Lung (tissue), 12 donors: ENCODE results near the gene TGFB3. TPM values are rescaled to one million over a fixed set of nuclear protein-coding genes. Genes with fewer than 3 reads are reported as not detected.
"Not testable (repeated sequence)": the region's sequence is repeated elsewhere in the genome, so short reads cannot be mapped to it uniquely, and the experiment has no call there.

Experiments
- ATAC-seq: fragments of 200-7000 bp; cut with Tn5 transposase; one replicate; pipeline ENCODE4 v1.9.1; 2020; ENCODE audit warnings: moderate number of reproducible peaks; ENCODE audit not compliant: insufficient read depth, low FRiP score
- DNase-seq, 3 donors: peaks; one replicate each; pipeline ENCODE4 v3.0.0-alpha.2; 2013 to 2017
- H3K27ac ChIP-seq, 2 donors: one replicate each; pipeline ENCODE4 v1.5.1; 2013; ENCODE audit warnings: mild to moderate bottlenecking in 2 of 2, moderate library complexity in 2 of 2, control low read depth in 1 of 2, inconsistent platforms in 1 of 2, low read depth in 1 of 2, low read length in 1 of 2
- H3K27me3 ChIP-seq, 3 donors: one replicate each; pipeline ENCODE4 v1.5.1; 2013; ENCODE audit warnings: low read length in 2 of 3; ENCODE audit not compliant: control insufficient read depth in 3 of 3, insufficient read depth in 3 of 3
- H3K36me3 ChIP-seq, 4 donors: one replicate each; pipeline ENCODE4 v1.5.1; 2013; ENCODE audit warnings: low read length in 4 of 4, mild to moderate bottlenecking in 1 of 4, moderate library complexity in 1 of 4; ENCODE audit not compliant: control insufficient read depth in 4 of 4, insufficient read depth in 4 of 4
- H3K4me1 ChIP-seq, 5 donors: one replicate each; pipeline ENCODE4 v1.5.1; 2013; ENCODE audit warnings: low read length in 5 of 5, mild to moderate bottlenecking in 2 of 5, moderate library complexity in 1 of 5; ENCODE audit not compliant: control insufficient read depth in 5 of 5, insufficient read depth in 5 of 5
- H3K4me3 ChIP-seq: one replicate; pipeline ENCODE4 v1.5.1; 2013; ENCODE audit warnings: mild to moderate bottlenecking, control low read depth, moderate library complexity
- H3K9ac ChIP-seq, 2 donors: one replicate each; pipeline ENCODE4 v1.5.1; 2013; ENCODE audit warnings: low read length in 2 of 2, control low read depth in 1 of 2; ENCODE audit not compliant: insufficient read depth in 1 of 2
- H3K9me3 ChIP-seq, 4 donors: one replicate each; pipeline ENCODE4 v1.5.1; 2013; ENCODE audit warnings: low read length in 3 of 4, mild to moderate bottlenecking in 1 of 4, moderate library complexity in 1 of 4; ENCODE audit not compliant: control insufficient read depth in 4 of 4, insufficient read depth in 3 of 4
- WGBS, 2 donors: extraction: QIAGEN DNeasy Blood & Tissue Kit; methylation state at CpG; one replicate each; pipeline ENCODE4 v1.1.7; 2013; 5-methylcytosine and 5-hydroxymethylcytosine counted together
- polyA plus RNA-seq, 2 donors: library from polyadenylated mRNA; stranded (reverse); fragments of 200-250 nt; gene quantifications; one replicate each; pipeline ENCODE4 v1.2.1, GENCODE V29; 2013
- total RNA-seq, 2 donors: library from RNA; depleted of rRNA in 1 of 2; stranded (reverse); fragments of >200 nt in 1 of 2; gene quantifications; one replicate each; pipeline ENCODE4 v1.2.1, GENCODE V29; 2014 to 2021
- TF ChIP-seq, protein P1 (sequence below): IDR thresholded peaks from 2 replicates; pipeline ENCODE4 v1.5.1; 2012; ENCODE audit warnings: mild to moderate bottlenecking; ENCODE audit errors: control extremely low read depth, extremely low read depth
- donor health status: control.
- donor health status: control.
- donor health status: Bipolar disorder and iron deficiency.
- donor health status: healthy.
- donor health status: DM: yes; HTN: yes; CAD: no.

Gene TGFB3
- total and polyA plus RNA-seq, 4 donors: 7.7 to 47.7 (median 20.0) TPM

DNA sequence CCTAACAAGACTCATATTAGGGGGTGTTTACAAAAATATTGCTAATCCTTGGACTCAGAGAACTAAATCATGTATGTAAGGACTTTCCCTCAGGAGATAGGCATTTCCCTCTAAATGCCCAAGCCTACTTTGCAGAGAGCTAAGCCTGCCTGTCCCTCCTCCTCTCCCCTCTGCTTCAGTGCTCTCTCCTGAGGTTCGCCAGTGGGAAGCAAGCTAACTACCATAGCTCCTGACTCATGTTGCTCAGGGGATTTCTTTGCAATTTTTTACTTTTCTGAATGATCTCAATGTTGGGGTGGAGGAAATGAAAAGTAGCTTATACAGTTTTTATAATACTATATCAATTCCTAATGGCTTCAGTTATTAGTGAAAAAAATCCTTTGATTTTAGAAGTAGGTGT lies 33.4 kb upstream of the TGFB3 start:
- Histone ChIP-seq H3K9me3 (peaks cover 0 to 4% (median 0%) of the 10 kb centered on the region in 4 donors), H3K4me1 (peaks cover 0 to 20% (median 9%) of the 10 kb centered on the region in 5 donors), H3K36me3 (peaks cover 2 to 33% (median 17%) of the 10 kb centered on the region in 4 donors), H3K4me3 (no peak overlapping the region), H3K27ac (no peak overlapping the region), H3K9ac (no peak overlapping the region), H3K27me3 (no peaks in the 10 kb centered on the region)
- TF ChIP-seq, protein P1, sequence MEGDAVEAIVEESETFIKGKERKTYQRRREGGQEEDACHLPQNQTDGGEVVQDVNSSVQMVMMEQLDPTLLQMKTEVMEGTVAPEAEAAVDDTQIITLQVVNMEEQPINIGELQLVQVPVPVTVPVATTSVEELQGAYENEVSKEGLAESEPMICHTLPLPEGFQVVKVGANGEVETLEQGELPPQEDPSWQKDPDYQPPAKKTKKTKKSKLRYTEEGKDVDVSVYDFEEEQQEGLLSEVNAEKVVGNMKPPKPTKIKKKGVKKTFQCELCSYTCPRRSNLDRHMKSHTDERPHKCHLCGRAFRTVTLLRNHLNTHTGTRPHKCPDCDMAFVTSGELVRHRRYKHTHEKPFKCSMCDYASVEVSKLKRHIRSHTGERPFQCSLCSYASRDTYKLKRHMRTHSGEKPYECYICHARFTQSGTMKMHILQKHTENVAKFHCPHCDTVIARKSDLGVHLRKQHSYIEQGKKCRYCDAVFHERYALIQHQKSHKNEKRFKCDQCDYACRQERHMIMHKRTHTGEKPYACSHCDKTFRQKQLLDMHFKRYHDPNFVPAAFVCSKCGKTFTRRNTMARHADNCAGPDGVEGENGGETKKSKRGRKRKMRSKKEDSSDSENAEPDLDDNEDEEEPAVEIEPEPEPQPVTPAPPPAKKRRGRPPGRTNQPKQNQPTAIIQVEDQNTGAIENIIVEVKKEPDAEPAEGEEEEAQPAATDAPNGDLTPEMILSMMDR: no peak
- WGBS, 2 donors: 95 to 100% methylated on average over 1 of the region's 1 CpG
- no peak for DNase-seq
- no peak for ATAC-seq

DNA sequence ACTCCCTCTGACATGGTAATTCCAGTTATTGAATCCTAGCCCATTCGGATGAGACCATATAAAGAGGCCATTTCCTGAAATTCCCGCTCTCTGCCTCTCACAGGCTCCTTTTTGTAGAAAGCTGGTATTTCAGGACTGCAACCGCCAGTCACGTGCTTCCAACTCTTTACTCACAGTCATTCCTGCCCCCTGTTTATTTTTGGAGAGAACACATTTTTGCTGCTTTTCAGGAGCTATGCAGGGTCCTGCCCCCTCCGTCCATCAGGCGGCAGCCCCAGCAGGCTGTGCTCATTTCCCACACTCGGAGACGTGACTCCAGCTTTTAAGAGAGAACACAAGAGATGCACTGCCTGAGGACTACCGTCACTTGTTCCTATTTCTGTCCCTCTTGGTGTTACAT lies 30.6 kb upstream of the TGFB3 start:
- Histone ChIP-seq H3K4me3 (no peak overlapping the region), H3K27ac (no peak overlapping the region), H3K36me3 (peaks cover 2 to 34% (median 18%) of the 10 kb centered on the region in 4 donors), H3K4me1 (peaks cover 0 to 20% (median 9%) of the 10 kb centered on the region in 5 donors), H3K27me3 (no peaks in the 10 kb centered on the region), H3K9me3 (peaks cover 0 to 1% (median 0%) of the 10 kb centered on the region in 4 donors), H3K9ac (no peak overlapping the region)
- ATAC-seq (no peak), DNase-seq (peak; percentile 75 to 82 (median 78))
- WGBS, 2 donors: 75 to 83% methylated on average over 9 of the region's 9 CpGs
- TF ChIP-seq, protein P1: no peak

DNA sequence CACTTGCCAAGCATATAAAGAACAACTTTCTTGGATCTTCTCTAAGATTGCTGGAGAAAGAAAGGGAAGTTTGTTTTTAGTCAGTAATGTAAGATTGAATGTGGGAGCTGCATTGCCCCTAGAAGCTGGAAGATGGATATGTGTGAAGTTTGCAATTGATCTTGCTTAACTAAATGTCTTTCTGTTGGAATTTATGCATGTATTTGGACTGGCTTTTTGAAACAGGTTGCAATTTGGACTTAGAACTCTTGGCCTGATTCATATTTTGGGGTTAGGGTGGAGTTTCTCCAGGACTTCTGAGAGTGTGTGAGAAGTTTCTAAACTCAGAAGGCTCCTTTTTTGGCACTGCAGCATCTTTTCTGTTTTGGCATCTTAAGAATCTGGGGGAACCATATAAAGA lies 30.1 kb upstream of the TGFB3 start:
- no peak for ATAC-seq

DNA sequence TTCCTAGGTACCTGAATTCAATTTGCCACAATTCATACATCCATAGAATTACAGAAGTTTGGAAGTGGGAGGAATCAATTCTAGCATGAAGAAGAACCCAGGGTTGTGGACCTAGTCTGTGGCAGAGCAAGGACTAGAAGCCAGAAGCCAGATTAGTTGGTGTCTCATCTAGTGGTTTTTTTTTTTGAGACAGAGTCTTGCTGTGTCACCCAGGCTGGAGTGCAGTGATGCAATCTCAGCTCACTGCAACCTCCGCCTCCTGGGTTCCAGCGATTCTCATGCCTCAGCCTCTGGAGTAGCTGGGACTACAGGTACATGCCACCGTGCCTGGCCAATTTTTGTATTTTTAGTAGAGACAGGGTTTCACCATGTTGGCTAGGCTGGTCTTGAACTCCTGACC lies 27.8 kb upstream of the TGFB3 start:
- Histone ChIP-seq H3K36me3 (peaks cover 7 to 40% (median 26%) of the 10 kb centered on the region in 4 donors), H3K4me1 (peaks cover 0 to 20% (median 9%) of the 10 kb centered on the region in 5 donors)
- H3K27me3 ChIP-seq, DNase-seq, H3K9ac ChIP-seq, H3K4me3 ChIP-seq, H3K9me3 ChIP-seq, H3K27ac ChIP-seq, ATAC-seq: not testable (repeated sequence)
- 73 to 88% methylated on average over 3 of the region's 3 CpGs for WGBS, 2 donors

More for the DNA sequence above, 30.1 kb upstream of the TGFB3 start:
- H3K9me3 ChIP-seq: no peaks in the 10 kb centered on the region
- no peaks in the 10 kb centered on the region for H3K27me3 ChIP-seq
- TF ChIP-seq, protein P1: no peak
- peaks cover 2 to 34% (median 19%) of the 10 kb centered on the region in 4 donors for H3K36me3 ChIP-seq
- H3K27ac ChIP-seq: no peak overlapping the region
- peaks cover 0 to 20% (median 9%) of the 10 kb centered on the region in 5 donors for H3K4me1 ChIP-seq
- H3K9ac ChIP-seq: no peak overlapping the region
- no peak for DNase-seq
- no peak overlapping the region for H3K4me3 ChIP-seq
